Nephron (organoid): Measurements from ENCODE around the gene ADAMTS14.

Source experiments
- H3K27ac Mint-ChIP-seq, 3 experiments: 2 replicates each; pipeline ENCODE4 v1.8.0; 2020; ENCODE audit warnings: mixed read lengths in 3 of 3, mild to moderate bottlenecking in 2 of 3, moderate library complexity in 1 of 3
- H3K27me3 Mint-ChIP-seq: 2 replicates; pipeline ENCODE4 v1.8.0; 2021; ENCODE audit warnings: low read depth, mild to moderate bottlenecking, moderate library complexity, mixed read lengths
- H3K36me3 Mint-ChIP-seq: 2 replicates; pipeline ENCODE4 v1.8.0; 2020; ENCODE audit warnings: low read depth, mixed read lengths
- H3K4me1 Mint-ChIP-seq: 2 replicates; pipeline ENCODE4 v1.8.0; 2020; ENCODE audit warnings: mixed read lengths
- H3K4me3 Mint-ChIP-seq, 3 experiments: 2 replicates each; pipeline ENCODE4 v1.8.0; 2020; ENCODE audit warnings: mild to moderate bottlenecking in 3 of 3, mixed read lengths in 3 of 3, moderate library complexity in 2 of 3
- H3K9me3 Mint-ChIP-seq: 2 replicates; pipeline ENCODE4 v1.8.0; 2020; ENCODE audit warnings: mixed read lengths
- TF ChIP-seq, protein P1 (sequence below), 3 experiments: fragments of 200-600 bp; sonication (generic); IDR thresholded peaks; one replicate each; pipeline ENCODE4 v1.5.0; 2021; ENCODE audit warnings: antibody characterized with exemption in 3 of 3; ENCODE audit not compliant: unreplicated experiment in 3 of 3

The ADAMTS14 gene

DNA sequence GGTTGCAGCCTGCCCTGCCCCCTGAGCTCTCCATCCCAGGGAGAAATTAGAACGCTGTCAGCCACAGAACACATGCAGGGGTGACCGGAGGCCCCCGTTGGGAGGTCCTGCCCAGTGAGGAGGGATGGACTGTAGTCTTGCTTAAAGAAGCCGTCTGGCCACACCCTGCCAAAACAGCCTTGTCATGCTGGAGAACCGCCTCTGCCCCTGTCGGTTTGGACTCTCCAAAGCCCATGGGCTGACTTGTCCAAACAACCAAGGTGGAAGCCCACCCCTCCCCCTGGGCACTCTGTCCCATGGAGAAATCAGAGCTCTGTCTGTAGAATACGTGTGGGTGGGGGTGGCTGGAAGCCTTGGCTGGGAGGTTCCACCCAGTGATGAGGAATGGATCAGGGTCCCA is 125.5 kb downstream of the ADAMTS14 start:
- H3K27ac Mint-ChIP-seq: no peak overlapping the region
- no peaks in the 10 kb centered on the region for H3K36me3 Mint-ChIP-seq
- no peaks in the 10 kb centered on the region for H3K27me3 Mint-ChIP-seq
- TF ChIP-seq, protein P1, sequence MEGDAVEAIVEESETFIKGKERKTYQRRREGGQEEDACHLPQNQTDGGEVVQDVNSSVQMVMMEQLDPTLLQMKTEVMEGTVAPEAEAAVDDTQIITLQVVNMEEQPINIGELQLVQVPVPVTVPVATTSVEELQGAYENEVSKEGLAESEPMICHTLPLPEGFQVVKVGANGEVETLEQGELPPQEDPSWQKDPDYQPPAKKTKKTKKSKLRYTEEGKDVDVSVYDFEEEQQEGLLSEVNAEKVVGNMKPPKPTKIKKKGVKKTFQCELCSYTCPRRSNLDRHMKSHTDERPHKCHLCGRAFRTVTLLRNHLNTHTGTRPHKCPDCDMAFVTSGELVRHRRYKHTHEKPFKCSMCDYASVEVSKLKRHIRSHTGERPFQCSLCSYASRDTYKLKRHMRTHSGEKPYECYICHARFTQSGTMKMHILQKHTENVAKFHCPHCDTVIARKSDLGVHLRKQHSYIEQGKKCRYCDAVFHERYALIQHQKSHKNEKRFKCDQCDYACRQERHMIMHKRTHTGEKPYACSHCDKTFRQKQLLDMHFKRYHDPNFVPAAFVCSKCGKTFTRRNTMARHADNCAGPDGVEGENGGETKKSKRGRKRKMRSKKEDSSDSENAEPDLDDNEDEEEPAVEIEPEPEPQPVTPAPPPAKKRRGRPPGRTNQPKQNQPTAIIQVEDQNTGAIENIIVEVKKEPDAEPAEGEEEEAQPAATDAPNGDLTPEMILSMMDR (IDR thresholded peaks at IDR 0.05; ENCODE audit: unreplicated experiment in 3 of 3): no peak
- no peak overlapping the region for H3K4me3 Mint-ChIP-seq
- H3K4me1 Mint-ChIP-seq: no peaks in the 10 kb centered on the region
- peaks cover 22% of the 10 kb centered on the region for H3K9me3 Mint-ChIP-seq

GRCh38 chr10:70799124-70799523 is 126.8 kb downstream of the ADAMTS14 start:
- no peaks in the 10 kb centered on the region for H3K36me3 Mint-ChIP-seq
- TF ChIP-seq, protein P1 (IDR thresholded peaks at IDR 0.05; ENCODE audit: unreplicated experiment in 3 of 3): no peak
- H3K27ac Mint-ChIP-seq: no peak overlapping the region
- H3K9me3 Mint-ChIP-seq: peaks cover 22% of the 10 kb centered on the region
- no peak overlapping the region for H3K4me3 Mint-ChIP-seq
- H3K27me3 Mint-ChIP-seq: no peaks in the 10 kb centered on the region
- no peaks in the 10 kb centered on the region for H3K4me1 Mint-ChIP-seq

GRCh38 chr10:70801854-70802253 is 129.5 kb downstream of the ADAMTS14 start:
- Mint-ChIP-seq H3K27me3 (no peaks in the 10 kb centered on the region), H3K4me3 (no peak overlapping the region)

DNA sequence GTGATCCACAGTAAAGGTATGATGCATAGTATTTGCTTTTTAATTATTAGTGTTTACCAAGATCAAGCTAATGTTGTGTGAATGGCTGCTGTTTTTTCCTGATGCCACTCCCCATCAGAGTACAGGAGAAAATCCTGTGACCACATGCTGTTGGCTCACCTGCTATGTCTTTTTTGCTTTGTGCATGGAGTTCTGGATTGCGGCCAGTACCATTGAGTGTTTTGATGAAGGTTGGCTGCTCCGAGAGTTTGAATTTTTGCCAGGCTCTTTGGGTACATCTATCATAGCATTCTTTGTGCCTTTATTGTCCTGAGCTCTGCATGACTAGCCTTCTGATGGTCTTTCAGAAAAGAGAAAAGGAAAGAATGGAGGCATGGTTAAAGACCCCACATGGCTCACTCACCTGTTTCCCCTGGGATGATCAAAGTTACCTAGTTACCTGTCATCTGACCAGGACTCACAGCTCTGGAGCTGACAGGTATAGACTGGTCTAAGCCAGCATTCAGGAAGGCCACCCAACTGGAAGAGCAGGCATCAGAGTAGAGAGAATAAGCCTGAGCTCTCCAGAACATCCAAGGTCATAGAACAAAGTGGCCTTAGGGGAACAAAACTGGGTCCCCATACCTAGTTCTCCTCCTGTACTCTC is 131.6 kb downstream of the ADAMTS14 start:
- Mint-ChIP-seq H3K4me3 (no peak overlapping the region), H3K36me3 (peaks cover 3% of the 10 kb centered on the region), H3K9me3 (peaks cover 12% of the 10 kb centered on the region), H3K4me1 (no peaks in the 10 kb centered on the region), H3K27me3 (no peaks in the 10 kb centered on the region), H3K27ac (no peak overlapping the region)
- TF ChIP-seq, protein P1 (IDR thresholded peaks at IDR 0.05; ENCODE audit: unreplicated experiment in 3 of 3): no peak

More at GRCh38 chr10:70801854-70802253, 129.5 kb downstream of the ADAMTS14 start:
- peaks cover 17% of the 10 kb centered on the region for H3K9me3 Mint-ChIP-seq
- H3K4me1 Mint-ChIP-seq: no peaks in the 10 kb centered on the region
- TF ChIP-seq, protein P1 (IDR thresholded peaks at IDR 0.05; ENCODE audit: unreplicated experiment in 3 of 3): no peak
- H3K36me3 Mint-ChIP-seq: no peaks in the 10 kb centered on the region
- no peak overlapping the region for H3K27ac Mint-ChIP-seq

GRCh38 chr10:70804421-70804808 is 132.1 kb downstream of the ADAMTS14 start:
- Mint-ChIP-seq H3K9me3 (peaks cover 11% of the 10 kb centered on the region), H3K36me3 (peaks cover 5% of the 10 kb centered on the region), H3K27me3 (no peaks in the 10 kb centered on the region), H3K4me3 (no peak overlapping the region), H3K4me1 (no peaks in the 10 kb centered on the region), H3K27ac (no peak overlapping the region)
- TF ChIP-seq, protein P1 (IDR thresholded peaks at IDR 0.05; ENCODE audit: unreplicated experiment in 3 of 3): no peak

GRCh38 chr10:70805619-70806215 is 133.4 kb downstream of the ADAMTS14 start:
- no peak overlapping the region for H3K4me3 Mint-ChIP-seq
- TF ChIP-seq, protein P1 (IDR thresholded peaks at IDR 0.05; ENCODE audit: unreplicated experiment in 3 of 3): no peak
- H3K4me1 Mint-ChIP-seq: no peaks in the 10 kb centered on the region
- H3K27ac Mint-ChIP-seq: no peak overlapping the region
- peaks cover 5% of the 10 kb centered on the region for H3K36me3 Mint-ChIP-seq
- H3K9me3 Mint-ChIP-seq: peaks cover 9% of the 10 kb centered on the region
- H3K27me3 Mint-ChIP-seq: no peaks in the 10 kb centered on the region
